Smooth muscle cell of the brain vasculature (primary cell): Measurements from ENCODE around the gene ZNF532.
"Not testable (repeated sequence)": the region's sequence is repeated elsewhere in the genome, so short reads cannot be mapped to it uniquely, and the experiment has no call there.

Source experiments
- DNase-seq: peaks from one replicate; pipeline ENCODE4 v3.0.0-alpha.2; 2012; ENCODE audit warnings: low read depth, low spot score

The ZNF532 gene

DNA sequence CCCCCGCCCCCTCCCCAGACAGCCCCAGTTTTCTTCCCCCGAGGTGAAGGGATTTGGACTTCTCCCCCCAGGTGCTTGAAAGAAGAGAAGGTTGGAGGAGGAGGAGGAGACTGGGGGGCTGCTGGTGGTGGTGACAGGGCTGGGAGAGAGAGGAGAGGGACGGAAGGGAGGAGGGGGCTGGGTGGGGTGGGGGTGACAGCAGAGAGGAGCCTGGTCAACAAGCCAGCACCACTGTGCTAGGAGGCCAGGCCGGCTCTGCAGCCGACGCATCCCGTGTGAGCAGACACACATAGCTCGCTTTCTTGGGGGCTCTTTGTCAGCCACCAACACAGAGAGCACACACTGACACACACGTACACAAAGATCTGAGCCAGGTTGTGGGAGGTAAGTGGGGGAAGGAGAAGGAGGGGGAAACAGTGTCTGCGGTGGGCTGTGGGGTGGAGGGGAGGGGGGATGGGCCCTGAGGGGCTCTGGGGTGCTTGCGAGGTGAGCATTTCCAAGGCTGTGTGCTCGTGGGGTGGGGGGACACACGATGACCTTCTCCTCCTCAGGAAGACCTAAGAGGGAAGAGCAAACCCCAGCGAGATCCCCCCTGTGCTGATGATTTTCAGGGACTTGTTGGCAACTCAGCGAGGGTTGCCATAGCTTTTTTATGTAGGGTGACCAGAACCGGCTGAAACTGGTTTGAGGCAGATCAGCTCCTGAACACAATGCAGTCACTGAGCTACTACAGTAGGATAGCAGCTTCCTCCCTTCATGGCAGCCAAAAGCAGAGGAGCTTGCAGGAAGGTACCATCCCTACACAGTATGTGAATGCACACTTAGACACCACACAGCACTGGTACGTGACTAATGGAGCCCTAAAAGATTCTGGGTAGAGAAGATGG, at the start of gene ZNF532:
Gene ZNF532 (plus strand): TSS at position 732 of the 887 bp plus-strand sequence. CDS start 53,411 bp downstream, outside the sequence.
- DNase-seq = no peak

GRCh38 chr18:58819051-58819450, 45.6 kb upstream of the ZNF532 start:
- DNase-seq = no peak

DNA sequence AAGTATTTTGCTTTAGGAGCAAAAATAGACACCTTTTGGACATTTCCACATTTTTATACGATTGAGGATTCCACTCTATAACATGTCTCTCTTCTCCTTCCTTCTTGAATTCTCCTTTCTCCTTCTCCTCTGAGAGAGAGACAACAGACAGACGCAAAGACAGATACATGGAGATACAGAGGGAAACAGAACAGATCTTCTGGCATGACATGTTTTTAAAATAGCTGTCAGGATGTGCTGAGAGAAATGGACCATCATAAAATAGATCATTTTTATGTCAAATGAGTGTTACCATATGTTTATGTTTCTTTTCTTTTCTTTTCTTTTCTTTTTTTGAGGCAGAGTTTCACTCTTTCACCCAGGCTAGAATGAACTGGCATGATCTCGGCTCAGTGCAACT, 44.4 kb upstream of the ZNF532 start:
- no peak for DNase-seq

GRCh38 chr18:58822944-58823343, 41.7 kb upstream of the ZNF532 start:
- no peak for DNase-seq

DNA sequence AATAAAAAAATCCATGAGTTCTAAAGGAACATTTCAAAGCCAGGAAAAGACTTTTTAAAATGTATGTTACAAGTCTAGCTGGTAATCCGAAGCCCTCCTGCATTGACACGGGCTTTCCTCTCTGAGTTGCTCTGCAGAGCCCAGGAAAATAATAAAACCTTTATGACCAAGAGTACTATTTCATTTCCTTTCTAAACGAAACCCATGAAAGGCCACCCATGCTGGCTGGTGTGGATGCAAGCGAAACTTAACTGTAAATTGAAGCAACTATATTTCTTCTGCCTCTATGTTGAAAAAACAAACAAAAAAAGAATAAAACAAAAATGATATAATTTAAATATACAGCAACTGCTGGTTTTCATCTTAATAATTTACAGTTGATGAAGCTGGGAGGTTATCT, 41.3 kb upstream of the ZNF532 start:
- DNase-seq = no peak

- not testable (repeated sequence) for DNase-seq
Measured at GRCh38 chr18:58826926-58827325, 37.8 kb upstream of the ZNF532 start.

DNA sequence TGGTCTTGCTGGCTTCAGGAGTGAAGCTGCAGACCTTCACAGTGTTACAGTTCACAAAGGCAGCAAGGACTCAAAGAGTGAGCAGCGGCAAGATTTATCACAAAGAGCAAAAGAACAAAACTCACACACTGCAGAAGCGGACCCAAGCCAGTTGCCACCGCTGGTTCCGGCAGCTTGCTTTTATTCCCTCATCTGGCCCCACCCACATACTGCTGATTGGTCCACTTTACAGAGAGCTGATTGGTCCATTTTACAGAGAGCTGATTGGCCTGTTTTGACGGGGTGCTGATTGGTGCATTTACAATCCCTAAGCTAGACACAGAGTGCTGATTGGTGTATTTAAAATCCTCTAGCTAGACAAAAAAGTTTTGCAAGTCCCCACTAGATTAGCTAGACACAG, 37.2 kb upstream of the ZNF532 start:
- DNase-seq = no peak

DNA sequence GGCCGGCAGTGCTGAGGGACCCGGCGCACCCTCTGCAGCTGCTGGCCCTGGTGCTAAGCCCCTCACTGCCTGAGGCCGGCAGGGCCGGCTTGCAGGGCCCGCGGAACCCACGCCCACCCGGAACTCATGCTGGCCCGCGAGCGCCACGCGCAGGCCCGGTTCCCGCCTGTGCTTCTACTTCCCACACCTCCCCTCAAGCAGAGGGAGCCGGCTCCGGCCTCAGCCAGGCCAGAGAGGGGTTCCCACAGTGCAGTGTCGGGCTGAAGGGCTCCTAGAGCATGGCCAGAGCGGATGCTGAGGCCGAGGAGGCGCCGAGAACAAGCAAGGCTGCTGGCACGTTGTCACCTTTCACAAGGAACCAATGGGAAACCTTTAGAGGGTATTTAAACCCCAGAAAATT, 36.8 kb upstream of the ZNF532 start:
- no peak for DNase-seq

- DNase-seq = no peak
Measured at GRCh38 chr18:58828399-58829121, 36.1 kb upstream of the ZNF532 start.

- no peak for DNase-seq
Measured at GRCh38 chr18:58829263-58829662, 35.4 kb upstream of the ZNF532 start.

- DNase-seq = not testable (repeated sequence)
Measured at GRCh38 chr18:58829886-58830285, 34.8 kb upstream of the ZNF532 start.

GRCh38 chr18:58831606-58832005, 33.1 kb upstream of the ZNF532 start:
- DNase-seq = no peak

- no peak for DNase-seq
Measured at GRCh38 chr18:58838165-58838860, 26.4 kb upstream of the ZNF532 start.

DNA sequence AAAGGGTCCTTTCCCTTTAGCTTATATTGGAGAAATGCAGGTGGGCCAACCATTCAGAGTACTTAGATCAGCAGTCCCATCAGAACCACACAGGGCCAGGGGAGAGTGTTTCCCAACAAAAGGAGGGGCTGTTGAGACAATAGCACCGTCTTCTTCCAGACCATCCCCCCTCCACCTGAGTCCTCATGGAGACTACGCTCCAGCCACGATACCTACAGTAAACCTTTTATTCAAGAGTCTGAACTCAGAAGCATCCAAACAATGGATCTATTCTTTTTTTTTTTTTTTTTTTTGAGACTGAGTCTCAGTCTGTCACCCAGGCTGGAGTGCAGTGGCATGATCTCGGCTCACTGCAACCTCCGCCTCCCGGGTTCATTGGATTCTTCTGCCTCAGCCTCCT, 25.7 kb upstream of the ZNF532 start:
- DNase-seq = no peak

- no peak for DNase-seq
Measured at GRCh38 chr18:58842978-58843687, 21.5 kb upstream of the ZNF532 start.

GRCh38 chr18:58843688-58844035, 21.0 kb upstream of the ZNF532 start:
- DNase-seq = no peak

DNA sequence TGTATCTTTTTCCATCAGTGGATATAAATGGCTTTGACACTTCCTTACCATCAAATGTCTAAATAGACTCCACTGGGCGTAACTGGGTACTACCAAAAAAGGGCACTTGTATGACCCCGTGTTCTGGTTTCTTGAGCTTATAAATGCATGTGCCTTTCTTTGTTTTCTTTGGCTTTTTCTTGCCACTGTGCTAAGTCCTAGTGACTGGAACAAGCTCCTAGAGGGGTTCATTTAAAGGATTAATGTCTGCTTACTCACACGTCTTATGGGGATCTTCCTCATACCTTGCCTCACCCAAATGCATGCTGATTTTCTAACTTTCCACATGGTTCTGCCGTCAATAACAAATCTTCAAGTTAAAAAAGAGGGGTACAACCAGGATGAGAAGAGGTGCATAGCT, 19.8 kb upstream of the ZNF532 start:
- no peak for DNase-seq

DNA sequence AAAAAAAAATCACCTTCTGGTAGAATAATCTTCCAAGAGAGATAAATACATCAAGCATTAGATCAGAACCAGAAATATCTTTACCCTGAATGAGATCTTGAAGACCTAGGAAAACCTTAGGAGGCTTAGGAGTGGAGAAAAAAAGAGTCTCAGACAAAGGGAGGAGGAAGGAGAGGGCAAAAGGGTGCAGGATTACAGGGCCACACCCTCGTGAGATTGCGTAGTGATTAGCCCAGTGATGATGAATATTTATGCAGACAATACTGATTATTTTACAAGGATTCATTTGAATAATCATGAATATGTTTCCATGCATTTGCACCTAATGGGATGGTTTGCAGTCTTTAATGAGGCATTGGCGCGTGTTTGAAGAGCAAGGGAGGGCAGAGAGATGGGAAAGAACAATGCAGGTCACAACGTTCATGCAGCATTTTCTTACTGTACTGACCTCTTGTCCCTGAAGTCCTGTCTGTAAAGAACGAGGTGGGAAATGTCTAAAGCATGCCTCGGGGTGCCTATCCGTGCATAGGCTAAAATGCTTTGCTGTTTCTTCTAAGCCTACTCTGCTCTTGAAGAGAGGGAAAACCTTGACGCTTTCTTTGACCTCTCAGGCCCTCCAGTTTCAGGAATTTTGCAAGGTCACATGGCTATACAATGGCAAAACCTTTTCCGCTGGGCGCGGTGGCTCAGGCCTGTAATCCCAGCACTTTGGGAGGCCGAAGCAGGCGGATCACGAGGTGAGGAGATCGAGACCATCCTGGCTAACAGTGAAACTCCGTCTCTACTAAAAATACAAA, 18.6 kb upstream of the ZNF532 start:
- DNase-seq = no peak

DNA sequence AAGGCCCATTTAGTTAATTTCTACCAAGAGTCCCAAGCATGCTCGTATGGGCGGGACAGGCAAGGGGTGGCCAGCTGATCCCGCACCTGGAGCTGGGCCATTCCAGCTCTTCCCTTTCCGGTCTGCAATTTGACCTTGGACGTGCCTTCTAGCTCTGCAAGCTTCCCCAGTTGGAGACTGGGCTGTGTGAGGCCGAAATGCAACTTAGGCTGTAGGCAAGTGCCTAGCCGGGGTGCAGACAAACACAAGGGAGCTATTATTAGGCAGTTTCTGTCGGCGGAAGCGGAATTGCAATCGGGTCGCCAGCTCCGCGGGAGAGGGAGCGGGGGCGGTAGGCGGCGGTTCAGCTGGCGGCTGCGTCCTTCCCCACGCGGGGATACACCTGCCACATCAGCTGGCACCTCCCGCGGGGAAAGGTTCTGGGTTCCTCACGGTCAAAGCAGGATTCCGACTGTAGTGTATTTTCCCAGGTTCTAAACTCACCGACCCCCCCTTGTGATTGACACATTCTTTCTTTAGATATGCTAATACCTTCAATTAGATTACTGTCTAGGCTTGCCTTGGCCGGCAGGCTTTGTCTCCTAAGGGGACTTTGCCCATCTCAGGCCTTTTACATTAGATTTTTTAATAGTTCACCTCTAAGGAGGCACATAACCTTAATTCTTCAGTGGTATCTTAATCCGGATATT, 17.1 kb upstream of the ZNF532 start:
- DNase-seq = no peak

- no peak for DNase-seq
Measured at GRCh38 chr18:58848685-58849084, 16.0 kb upstream of the ZNF532 start.
